ENCODE measurements around the gene CRYM. TPM values are rescaled to one million over a fixed set of nuclear protein-coding genes. Genes with fewer than 3 reads are reported as not detected.

The CRYM gene
- total and polyA plus RNA-seq, 9 donors = 0.22 to 6.0 (median 0.42) TPM; not detected in 3

DNA sequence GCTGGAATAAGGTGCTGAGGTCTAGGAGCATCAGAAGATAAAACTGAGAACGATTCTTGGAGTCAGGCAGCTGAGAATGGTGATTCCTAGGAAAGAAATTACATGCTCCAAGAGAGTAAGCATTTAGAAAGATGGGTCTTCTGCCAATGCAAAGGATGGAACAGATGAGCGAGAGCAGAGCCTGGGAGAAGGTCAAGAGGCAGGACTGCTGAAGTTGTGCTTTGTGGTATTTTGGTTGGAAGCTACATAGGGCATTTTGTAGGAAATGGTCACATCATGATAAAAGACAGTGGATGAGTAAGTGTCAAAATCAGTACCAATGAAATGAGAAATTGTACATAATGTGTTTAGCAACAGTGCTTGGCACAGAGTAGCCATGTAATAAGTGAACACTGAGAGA is 1.4 kb upstream of the CRYM start:
- no peaks in the 10 kb centered on the region for H3K27me3 ChIP-seq

DNA sequence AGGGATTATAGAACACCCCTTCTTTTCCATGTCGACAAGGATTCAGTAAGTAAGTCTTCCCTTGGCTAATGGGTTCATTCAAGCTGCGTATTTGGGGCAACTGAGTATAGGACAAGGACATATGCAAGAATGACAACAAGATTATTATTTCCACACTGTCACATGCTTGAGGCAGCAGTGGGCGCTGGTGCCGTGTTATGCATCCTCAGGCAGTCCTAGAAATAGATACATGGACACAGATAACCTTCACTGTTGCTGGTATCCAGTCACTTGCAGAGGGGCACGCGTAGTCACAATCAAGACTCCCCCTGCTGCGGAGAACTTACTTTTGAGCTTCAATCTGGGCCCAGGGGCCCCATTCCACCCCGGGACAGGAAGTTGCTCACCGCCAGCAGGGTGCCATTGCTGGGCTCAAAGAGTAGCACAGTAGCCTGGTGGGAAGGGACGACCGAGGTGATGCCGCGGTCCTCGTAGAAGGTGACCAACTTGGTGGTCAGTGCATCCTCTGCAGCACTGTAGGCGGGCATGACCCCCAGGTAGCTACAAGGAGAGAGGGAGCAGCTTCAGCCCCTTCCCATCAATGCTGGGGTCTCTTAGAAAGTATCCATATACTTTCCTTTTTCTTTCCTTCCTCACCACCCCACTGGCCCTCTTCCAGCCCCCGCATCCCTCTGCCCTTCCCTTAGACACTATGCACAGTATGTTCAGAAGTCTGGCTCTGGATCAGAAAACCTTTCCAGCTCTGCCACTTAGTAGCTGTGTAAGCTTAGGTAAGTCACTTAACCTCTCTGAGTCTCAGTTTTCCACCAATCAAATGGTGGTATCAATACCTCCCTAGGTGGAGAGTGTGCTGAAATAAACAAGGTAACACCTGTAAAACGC is 804 bp downstream of the CRYM start:
- DNase-seq = no peak
- Histone ChIP-seq H3K27me3 (no peaks in the 10 kb centered on the region), H3K36me3 (no peaks in the 10 kb centered on the region), H3K4me3 (no peak overlapping the region), H3K27ac (no peak overlapping the region), H3K4me1 (ENCODE audit: insufficient read depth) (peaks cover 3% of the 10 kb centered on the region), H3K9me3 (no peaks in the 10 kb centered on the region)
- intact Hi-C loops (cut with DNase I) = loop anchor here in 1 of 4 donors (10.0 kb wide), 1 partner anchor 122 kb away; the partner anchor contains the start of genes DNAH3 and LDAF1
- TF ChIP-seq EP300 (IDR thresholded peaks at IDR 0.05) = no peak
- TF ChIP-seq, protein P1, sequence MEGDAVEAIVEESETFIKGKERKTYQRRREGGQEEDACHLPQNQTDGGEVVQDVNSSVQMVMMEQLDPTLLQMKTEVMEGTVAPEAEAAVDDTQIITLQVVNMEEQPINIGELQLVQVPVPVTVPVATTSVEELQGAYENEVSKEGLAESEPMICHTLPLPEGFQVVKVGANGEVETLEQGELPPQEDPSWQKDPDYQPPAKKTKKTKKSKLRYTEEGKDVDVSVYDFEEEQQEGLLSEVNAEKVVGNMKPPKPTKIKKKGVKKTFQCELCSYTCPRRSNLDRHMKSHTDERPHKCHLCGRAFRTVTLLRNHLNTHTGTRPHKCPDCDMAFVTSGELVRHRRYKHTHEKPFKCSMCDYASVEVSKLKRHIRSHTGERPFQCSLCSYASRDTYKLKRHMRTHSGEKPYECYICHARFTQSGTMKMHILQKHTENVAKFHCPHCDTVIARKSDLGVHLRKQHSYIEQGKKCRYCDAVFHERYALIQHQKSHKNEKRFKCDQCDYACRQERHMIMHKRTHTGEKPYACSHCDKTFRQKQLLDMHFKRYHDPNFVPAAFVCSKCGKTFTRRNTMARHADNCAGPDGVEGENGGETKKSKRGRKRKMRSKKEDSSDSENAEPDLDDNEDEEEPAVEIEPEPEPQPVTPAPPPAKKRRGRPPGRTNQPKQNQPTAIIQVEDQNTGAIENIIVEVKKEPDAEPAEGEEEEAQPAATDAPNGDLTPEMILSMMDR (IDR thresholded peaks at IDR 0.05) = no peak
- no peak for TF ChIP-seq POLR2A (IDR thresholded peaks at IDR 0.05)
- WGBS, 3 donors = 67 to 70% (median 69%) methylated on average over 17 of the region's 17 CpGs

More for the DNA sequence above, 1.4 kb upstream of the CRYM start:
- no peak for DNase-seq
- Histone ChIP-seq H3K4me1 (ENCODE audit: insufficient read depth) (peaks cover 3% of the 10 kb centered on the region), H3K9me3 (no peaks in the 10 kb centered on the region), H3K27ac (no peak overlapping the region), H3K4me3 (no peak overlapping the region), H3K36me3 (no peaks in the 10 kb centered on the region)
- TF ChIP-seq EP300 (IDR thresholded peaks at IDR 0.05) (no peak), POLR2A (IDR thresholded peaks at IDR 0.05) (no peak)
- TF ChIP-seq, protein P1 (IDR thresholded peaks at IDR 0.05) = no peak
- intact Hi-C loops (cut with DNase I) = loop anchor here in 1 of 4 donors (10.0 kb wide), 1 partner anchor 125 kb away; the partner anchor contains the start of genes DNAH3 and LDAF1
- WGBS, 3 donors = 36 to 37% (median 37%) methylated on average over 2 of the region's 2 CpGs

DNA sequence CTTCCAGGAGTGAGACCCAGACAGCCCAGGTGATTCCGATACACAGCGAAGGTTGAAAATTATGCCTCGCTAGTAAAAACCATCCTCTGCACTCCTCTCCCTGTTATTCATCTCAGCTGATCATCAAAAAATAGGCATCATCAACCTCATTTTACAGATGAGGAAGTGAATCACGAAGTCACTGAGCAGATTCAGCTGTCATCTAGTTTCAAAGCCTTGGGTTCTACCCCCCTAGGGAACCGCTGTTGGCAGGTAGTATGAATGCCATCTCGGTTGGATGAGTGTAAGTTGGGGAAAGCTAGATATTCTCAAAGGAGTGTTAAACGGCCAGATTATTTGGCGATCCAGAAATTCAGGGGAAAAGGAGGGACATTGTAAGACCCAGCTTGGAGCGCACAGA is 2.0 kb downstream of the CRYM start:
- TF ChIP-seq EP300 (IDR thresholded peaks at IDR 0.05) = no peak
- TF ChIP-seq POLR2A (IDR thresholded peaks at IDR 0.05) = no peak
- TF ChIP-seq, protein P1 (IDR thresholded peaks at IDR 0.05) = no peak
- H3K9me3 ChIP-seq = no peaks in the 10 kb centered on the region
- no peaks in the 10 kb centered on the region for H3K27me3 ChIP-seq
- H3K36me3 ChIP-seq = no peaks in the 10 kb centered on the region
- no peak overlapping the region for H3K27ac ChIP-seq
- H3K4me1 ChIP-seq (ENCODE audit: insufficient read depth) = peaks cover 3% of the 10 kb centered on the region
- intact Hi-C loops (cut with DNase I) = loop anchor here in 1 of 4 donors (10.0 kb wide), 1 partner anchor 121 kb away; the partner anchor contains the start of genes DNAH3 and LDAF1
- no peak overlapping the region for H3K4me3 ChIP-seq
- WGBS, 3 donors = 81 to 85% (median 84%) methylated on average over 9 of the region's 9 CpGs
- DNase-seq = no peak

DNA sequence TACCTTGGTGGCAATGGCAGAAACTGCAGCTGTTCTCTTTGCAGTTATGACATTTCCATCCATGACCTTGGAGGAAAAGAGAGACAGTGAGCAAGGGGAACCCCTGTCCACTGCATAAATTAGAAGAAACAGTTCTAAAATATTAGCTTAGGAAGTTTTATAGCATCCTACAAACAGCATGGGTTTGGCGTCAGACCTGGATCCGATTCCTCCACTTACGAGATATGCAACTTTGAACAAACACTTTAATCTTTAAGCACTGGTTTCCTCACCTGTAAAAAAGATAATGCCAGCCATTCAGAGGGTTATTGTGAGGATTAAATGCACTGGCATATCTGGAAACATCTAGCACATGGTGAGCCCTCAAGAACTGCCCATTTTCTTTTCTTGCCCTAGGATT is 2.6 kb downstream of the CRYM start:
- Histone ChIP-seq H3K27ac (no peak overlapping the region), H3K27me3 (no peaks in the 10 kb centered on the region), H3K4me3 (no peak overlapping the region), H3K36me3 (no peaks in the 10 kb centered on the region), H3K9me3 (no peaks in the 10 kb centered on the region), H3K4me1 (ENCODE audit: insufficient read depth) (peaks cover 3% of the 10 kb centered on the region)
- intact Hi-C loops (cut with DNase I) = loop anchor here in 1 of 4 donors (10.0 kb wide), 1 partner anchor 121 kb away; the partner anchor contains the start of genes DNAH3 and LDAF1
- TF ChIP-seq EP300 (IDR thresholded peaks at IDR 0.05) (no peak), POLR2A (IDR thresholded peaks at IDR 0.05) (no peak)
- TF ChIP-seq, protein P1 (IDR thresholded peaks at IDR 0.05) = no peak
- no peak for DNase-seq
- 74 to 83% (median 80%) methylated on average over 3 of the region's 3 CpGs for WGBS, 3 donors
